Measurements from ENCODE around the gene ACOT13. TPM values are rescaled to one million over a fixed set of nuclear protein-coding genes. Genes with fewer than 3 reads are reported as not detected.
"Not testable (repeated sequence)": the region's sequence is repeated elsewhere in the genome, so short reads cannot be mapped to it uniquely, and the experiment has no call there.

The ACOT13 gene
- total RNA-seq, 1 experiment from 2014 or later = 55.6 TPM

GRCh38 chr6:24692848-24693592 lies 26.1 kb downstream of the ACOT13 start:
- intact Hi-C loops (cut with micrococcal nuclease; ENCODE audit: unreplicated experiment) = no loop called here
- DNase-seq = no peak
- Mint-ChIP-seq H3K27me3 (ENCODE audit: insufficient read depth, unreplicated experiment) (no peaks in the 10 kb centered on the region), H3K36me3 (ENCODE audit: insufficient read depth, unreplicated experiment) (peaks cover 16% of the 10 kb centered on the region), H3K4me3 (ENCODE audit: unreplicated experiment) (no peak overlapping the region), H3K27ac (ENCODE audit: unreplicated experiment) (no peak overlapping the region), H3K4me1 (ENCODE audit: low read depth, unreplicated experiment) (peaks cover 8% of the 10 kb centered on the region), H3K9me3 (ENCODE audit: unreplicated experiment) (no peaks in the 10 kb centered on the region)
- Histone ChIP-seq H3K27me3 (replicated peaks; ENCODE audit: control insufficient read depth, insufficient read depth, low read length) (no peaks in the 10 kb centered on the region), H3K4me3 (ENCODE audit: low read depth, low read length) (no peak overlapping the region), H3K4me1 (no peaks in the 10 kb centered on the region), H3K36me3 (ENCODE audit: control insufficient read depth, insufficient read depth, low read length) (no peaks in the 10 kb centered on the region), H3K9me3 (no peaks in the 10 kb centered on the region)
- no TSS peak for BruUV-seq (replicated peaks)
- POLR2A ChIA-PET = no interaction called here
- CTCF ChIA-PET = no interaction called here
- TF ChIP-seq CTCF (IDR thresholded peaks at IDR 0.05; ENCODE audit: insufficient read depth in 1 of 2, low read depth in 1 of 2, low read length in 1 of 2, severe bottlenecking in 1 of 2, unreplicated experiment in 1 of 2) = no peak

GRCh38 chr6:24694198-24694597 lies 27.3 kb downstream of the ACOT13 start:
- ChIA-PET CTCF (interaction anchor here (1.2 kb wide), 1 partner anchor 113 kb away, joined by 4 read pairs; no protein-coding TSS in a partner anchor), POLR2A (no interaction called here)
- Histone ChIP-seq H3K27me3 (replicated peaks; ENCODE audit: control insufficient read depth, insufficient read depth, low read length) (no peaks in the 10 kb centered on the region), H3K4me1 (no peaks in the 10 kb centered on the region), H3K9me3 (no peaks in the 10 kb centered on the region), H3K4me3 (ENCODE audit: low read depth, low read length) (no peak overlapping the region), H3K36me3 (ENCODE audit: control insufficient read depth, insufficient read depth, low read length) (no peaks in the 10 kb centered on the region)
- TF ChIP-seq CTCF (IDR thresholded peaks at IDR 0.05; ENCODE audit: insufficient read depth in 1 of 2, low read depth in 1 of 2, low read length in 1 of 2, severe bottlenecking in 1 of 2, unreplicated experiment in 1 of 2) = no peak
- DNase-seq = no peak
- H3K9me3 Mint-ChIP-seq (ENCODE audit: unreplicated experiment) = no peaks in the 10 kb centered on the region
- no peak overlapping the region for H3K4me3 Mint-ChIP-seq (ENCODE audit: unreplicated experiment)
- no TSS peak for BruUV-seq (replicated peaks)
- intact Hi-C loops (cut with micrococcal nuclease; ENCODE audit: unreplicated experiment) = loop anchor here (2.0 kb wide), 1 partner anchor 47 kb away; the partner anchor contains the start of gene KIAA0319
- no peak overlapping the region for H3K27ac Mint-ChIP-seq (ENCODE audit: unreplicated experiment)
- peaks cover 8% of the 10 kb centered on the region for H3K4me1 Mint-ChIP-seq (ENCODE audit: low read depth, unreplicated experiment)
- H3K36me3 Mint-ChIP-seq (ENCODE audit: insufficient read depth, unreplicated experiment) = peaks cover 25% of the 10 kb centered on the region
- no peaks in the 10 kb centered on the region for H3K27me3 Mint-ChIP-seq (ENCODE audit: insufficient read depth, unreplicated experiment)

- H3K4me1 Mint-ChIP-seq (ENCODE audit: low read depth, unreplicated experiment); H3K36me3 ChIP-seq (ENCODE audit: control insufficient read depth, insufficient read depth, low read length); H3K4me3 ChIP-seq (ENCODE audit: low read depth, low read length); POLR2A ChIA-PET; H3K27me3 Mint-ChIP-seq (ENCODE audit: insufficient read depth, unreplicated experiment); H3K4me3 Mint-ChIP-seq (ENCODE audit: unreplicated experiment); H3K27me3 ChIP-seq (replicated peaks; ENCODE audit: control insufficient read depth, insufficient read depth, low read length); H3K27ac Mint-ChIP-seq (ENCODE audit: unreplicated experiment); H3K9me3 Mint-ChIP-seq (ENCODE audit: unreplicated experiment); H3K4me1 ChIP-seq; H3K9me3 ChIP-seq; BruUV-seq (replicated peaks): not testable (repeated sequence)
- peak; percentile 37 to 44 for TF ChIP-seq CTCF (IDR thresholded peaks at IDR 0.05; ENCODE audit: insufficient read depth in 1 of 2, low read depth in 1 of 2, low read length in 1 of 2, severe bottlenecking in 1 of 2, unreplicated experiment in 1 of 2)
- intact Hi-C loops (cut with micrococcal nuclease; ENCODE audit: unreplicated experiment) = loop anchor here (1.0 to 5.0 kb wide), 3 partner anchors 49 to 263 kb away; partner anchors contain the start of gene KIAA0319
- DNase-seq = peak in 1 of 2 experiments; percentile 55
- peaks cover 32% of the 10 kb centered on the region for H3K36me3 Mint-ChIP-seq (ENCODE audit: insufficient read depth, unreplicated experiment)
- CTCF ChIA-PET = interaction anchor here (1.0 kb wide), 1 partner anchor 112 kb away, joined by 3 read pairs; no protein-coding TSS in a partner anchor
These were observed 28.8 kb downstream of the ACOT13 start for GRCh38 chr6:24695635-24696034.
